Ovary (tissue), 9 donors: ENCODE results near the gene SLC10A3. TPM values are rescaled to one million over a fixed set of nuclear protein-coding genes. Genes with fewer than 3 reads are reported as not detected.

Experiments
- DNase-seq, 5 donors: peaks; one replicate each; pipeline ENCODE4 v3.0.0-alpha.2; 2019 to 2020
- H3K27ac ChIP-seq, 2 donors: fragments of 200-600 bp; one replicate each; pipeline versions ENCODE4 v1.5.1 to v1.8.0; 2019 to 2022
- H3K27me3 ChIP-seq: fragments of 200-600 bp; one replicate; pipeline ENCODE4 v1.8.0; 2022
- H3K36me3 ChIP-seq: fragments of 200-600 bp; sonication (generic); one replicate; pipeline ENCODE4 v1.5.1; 2019
- H3K4me1 ChIP-seq: one replicate; pipeline ENCODE4 v1.8.1; 2013; ENCODE audit warnings: mild to moderate bottlenecking, moderate library complexity; ENCODE audit not compliant: insufficient read depth
- H3K4me3 ChIP-seq: fragments of 200-600 bp; sonication (generic); one replicate; pipeline ENCODE4 v1.5.1; 2017
- H3K9me3 ChIP-seq, 2 donors: fragments of 200-600 bp in 1 of 2; sonication (generic) in 1 of 2; one replicate each; pipeline versions ENCODE4 v1.5.1 to v1.8.1; 2013 to 2019; ENCODE audit warnings: mild to moderate bottlenecking in 1 of 2, moderate library complexity in 1 of 2
- CTCF ChIP-seq, 3 donors: fragments of 450-650 bp in 2 of 3; fragments of 200-600 bp in 1 of 3; IDR thresholded peaks; one replicate each; pipeline versions ENCODE4 v1.5.1 to v1.8.0; 2016 to 2022; ENCODE audit warnings: antibody characterized with exemption in 3 of 3, mild to moderate bottlenecking in 1 of 3
- EP300 ChIP-seq: sonication (generic); formaldehyde crosslinking; IDR thresholded peaks from one replicate; pipeline ENCODE4 v1.6.1; 2017; ENCODE audit warnings: antibody characterized with exemption
- POLR2A ChIP-seq: fragments of 450-650 bp; IDR thresholded peaks from one replicate; pipeline ENCODE4 v1.6.1; 2017; ENCODE audit warnings: antibody characterized with exemption, mild to moderate bottlenecking, moderate library complexity
- WGBS, 3 donors: extraction: QIAGEN DNeasy Blood & Tissue Kit in 1 of 3; methylation state at CpG; one replicate each; pipeline versions ENCODE4 v1.1.5 to v1.1.7; 2013 to 2017; 5-methylcytosine and 5-hydroxymethylcytosine counted together
- intact Hi-C, 4 donors: fragments of 100-400 bp; cut with DNase I; formaldehyde crosslinking; loops; one replicate each; pipeline versions ENCODE4 v1.11.0 to v1.15.1; 2022 to 2023
- polyA plus RNA-seq, 2 donors: library from polyadenylated mRNA; stranded (reverse); fragments of 200-250 nt in 1 of 2; fragments of 350-450 nt in 1 of 2; fragmentation: Illumina TruSeq in 1 of 2; extraction: RNeasy Lipid Tissue Mini Kit (QIAGEN cat#74804) in 1 of 2; gene quantifications; one replicate each; pipeline ENCODE4 v1.2.3, GENCODE V29; 2013 to 2014
- total RNA-seq, 7 donors: library from RNA; depleted of rRNA in 2 of 7; stranded (reverse); fragments of >200 nt in 2 of 7; fragmentation: NEBNext Ultra II Directional in 3 of 7; extraction: Animal tissue kit (Norgen Biotek cat#: 25700) in 3 of 7; gene quantifications; one replicate each; pipeline versions ENCODE4 v1.1.0 to v1.2.4, GENCODE V29; 2016 to 2023
- donor health status: DM: no; HTN: no; CAD: no; lungs with moderate emphysema.
- donor health status: DM: no; HTN: no; CAD: no.
- donor health status: Bipolar disorder and iron deficiency.
- donor health status: DM: yes; HTN: yes; CAD: no.
- donor health status: DM: no; HTN: no; CAD: no.
- donor health status: DM: yes; HTN: yes; CAD: no.

The SLC10A3 gene
- total and polyA plus RNA-seq, 9 donors: 5.5 to 49.8 (median 37.6) TPM

GRCh38 chrX:154509455-154509854, 19.0 kb upstream of the SLC10A3 start:
- Histone ChIP-seq H3K4me3 (no peak overlapping the region), H3K9me3 (no peaks in the 10 kb centered on the region), H3K27me3 (no peaks in the 10 kb centered on the region), H3K36me3 (no peaks in the 10 kb centered on the region), H3K27ac (no peak overlapping the region), H3K4me1 (no peaks in the 10 kb centered on the region)
- TF ChIP-seq CTCF (IDR thresholded peaks at IDR 0.05) (no peak), EP300 (no peak), POLR2A (no peak)
- no peak for DNase-seq
- intact Hi-C loops: no loop called here
- 74 to 94% (median 89%) methylated on average over 5 of the region's 5 CpGs for WGBS, 3 donors

DNA sequence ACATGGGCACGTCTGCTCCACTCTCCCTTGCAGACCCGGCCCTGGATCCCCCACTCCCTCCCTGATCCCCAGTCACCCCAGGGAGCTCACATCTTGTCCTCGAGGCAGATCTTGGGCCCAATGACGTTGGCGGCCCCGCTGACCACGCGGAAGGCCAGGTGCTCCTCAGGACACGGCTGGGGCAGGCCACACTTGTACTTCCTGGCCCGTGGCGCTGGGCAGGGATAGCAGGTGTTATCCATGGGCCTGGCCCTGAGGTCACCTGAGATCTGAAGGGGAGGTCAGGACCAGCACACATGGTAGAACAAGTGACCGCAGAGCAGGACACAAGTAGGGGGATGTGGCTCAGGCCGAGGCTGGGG, 17.9 kb upstream of the SLC10A3 start:
- Histone ChIP-seq H3K27me3 (no peaks in the 10 kb centered on the region), H3K4me1 (no peaks in the 10 kb centered on the region), H3K9me3 (no peaks in the 10 kb centered on the region), H3K4me3 (no peak overlapping the region), H3K36me3 (no peaks in the 10 kb centered on the region), H3K27ac (no peak overlapping the region)
- no peak for DNase-seq
- 76 to 84% (median 78%) methylated on average over 9 to 13 of the region's 13 CpGs for WGBS, 3 donors
- intact Hi-C loops: no loop called here
- TF ChIP-seq EP300 (no peak), POLR2A (no peak), CTCF (IDR thresholded peaks at IDR 0.05) (no peak)

DNA sequence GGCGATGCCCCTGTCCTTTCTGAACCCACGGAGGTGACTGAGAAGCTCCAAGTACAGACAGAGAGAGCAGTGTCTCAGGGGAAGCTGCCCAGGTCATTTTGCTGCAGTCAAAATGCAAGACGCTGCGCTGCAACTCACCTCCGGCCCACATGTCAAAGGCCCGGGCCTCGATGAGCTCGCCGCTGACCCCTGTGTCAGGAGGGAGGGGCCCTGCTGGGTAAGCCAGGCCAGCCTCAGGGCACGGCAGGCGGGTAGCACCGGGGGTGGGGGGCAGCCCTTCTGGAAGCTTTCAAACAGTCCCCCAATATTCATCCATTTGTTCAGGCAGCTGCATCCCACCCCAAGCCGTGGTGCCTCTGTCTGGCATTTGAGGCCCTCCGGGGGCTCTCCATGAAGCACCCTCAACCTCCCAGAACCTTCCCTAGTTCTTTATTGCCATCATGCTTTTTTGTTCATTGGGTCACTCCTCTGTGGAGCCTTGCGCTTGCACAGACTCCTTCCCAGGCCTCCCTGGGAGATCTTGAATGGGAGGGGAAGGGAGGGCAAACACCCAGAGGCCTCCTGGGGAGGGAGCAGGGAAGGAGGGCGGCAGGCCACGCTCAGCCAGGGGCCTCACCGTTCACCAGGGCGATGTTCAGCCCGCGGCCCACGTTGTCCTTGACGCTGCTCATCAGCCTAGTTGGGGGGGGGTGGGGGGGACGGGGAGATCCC, 17.4 kb upstream of the SLC10A3 start:
- WGBS, 3 donors: 73 to 74% (median 73%) methylated on average over 23 to 24 of the region's 24 CpGs
- Histone ChIP-seq H3K4me1 (no peaks in the 10 kb centered on the region), H3K27ac (no peak overlapping the region), H3K9me3 (no peaks in the 10 kb centered on the region), H3K27me3 (no peaks in the 10 kb centered on the region), H3K4me3 (no peak overlapping the region), H3K36me3 (no peaks in the 10 kb centered on the region)
- TF ChIP-seq POLR2A: no peak
- TF ChIP-seq CTCF (IDR thresholded peaks at IDR 0.05): no peak
- TF ChIP-seq EP300: no peak
- no peak for DNase-seq
- intact Hi-C loops: no loop called here

DNA sequence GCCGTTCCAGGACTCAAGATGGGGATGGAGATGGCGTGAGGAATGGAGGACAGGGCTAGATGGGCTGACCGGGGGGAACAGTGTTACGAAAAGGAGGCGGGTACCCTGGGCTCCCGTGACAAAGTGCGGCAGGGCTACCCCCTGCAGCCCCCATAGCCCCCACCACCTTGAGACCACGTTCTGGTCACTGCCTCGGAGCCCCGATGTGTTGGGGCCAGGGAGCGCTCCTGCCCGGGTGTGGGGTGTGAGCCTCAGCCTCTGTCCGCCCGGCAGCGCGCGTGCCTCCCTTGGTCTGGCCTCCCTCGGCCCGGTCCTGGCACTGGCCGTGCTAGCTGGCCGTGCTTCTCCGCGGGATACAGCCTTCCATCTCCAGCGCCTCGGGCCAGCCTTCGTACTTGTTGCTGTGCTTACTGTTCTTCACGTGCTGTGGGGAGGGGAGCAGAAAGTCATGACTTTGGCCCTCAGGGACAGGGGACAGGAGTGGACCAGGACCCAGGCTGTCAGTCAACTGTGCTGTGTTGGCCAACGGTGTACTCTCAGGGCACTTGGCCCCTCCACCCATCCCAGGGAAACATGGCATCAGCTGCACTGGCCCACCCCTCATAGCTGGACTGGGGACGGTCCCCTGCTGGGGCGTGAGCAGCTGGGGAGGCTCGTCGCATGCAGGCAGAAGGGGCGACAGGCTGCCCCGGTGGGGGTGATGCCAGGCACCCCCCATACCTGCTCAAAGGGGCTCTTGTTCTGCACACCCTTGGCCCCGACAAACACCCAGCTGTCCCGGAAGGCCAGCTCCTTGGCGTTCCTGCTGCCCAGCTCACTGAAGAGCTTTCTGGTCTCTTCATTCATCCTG, 16.3 kb upstream of the SLC10A3 start:
- H3K4me1 ChIP-seq: no peaks in the 10 kb centered on the region
- TF ChIP-seq POLR2A (no peak), CTCF (IDR thresholded peaks at IDR 0.05) (no peak), EP300 (no peak)
- WGBS, 3 donors: 87 to 92% (median 87%) methylated on average over 37 of the region's 37 CpGs
- no peak for DNase-seq
- intact Hi-C loops: no loop called here
- H3K27me3 ChIP-seq: no peaks in the 10 kb centered on the region
- H3K27ac ChIP-seq: no peak overlapping the region
- H3K36me3 ChIP-seq: no peaks in the 10 kb centered on the region
- H3K4me3 ChIP-seq: no peak overlapping the region
- H3K9me3 ChIP-seq: no peaks in the 10 kb centered on the region
